ENCODE results near the gene IRS1.

Gene IRS1

GRCh38 chr2:226690461-226691024, 109.1 kb downstream of the IRS1 start:
- Histone ChIP-seq H3K27me3 (ENCODE audit: insufficient read depth, low read length, poor library complexity) (no peaks in the 10 kb centered on the region), H3K9ac (ENCODE audit: low read depth, low read length) (no peak overlapping the region), H3K4me3 (ENCODE audit: low read depth in 1 of 2, low read length in 2 of 2) (no peak overlapping the region), H3K9me3 (ENCODE audit: insufficient read depth, low read length, severe bottlenecking) (no peaks in the 10 kb centered on the region), H3K4me2 (ENCODE audit: insufficient read depth, low read length) (no peak overlapping the region), H2AFZ (ENCODE audit: low read depth, low read length) (no peak overlapping the region), H4K20me1 (ENCODE audit: insufficient read depth, low read length) (no peaks in the 10 kb centered on the region), H3K79me2 (ENCODE audit: insufficient read depth, low read length) (no peaks in the 10 kb centered on the region), H3K4me1 (ENCODE audit: insufficient read depth, low read length) (peaks cover 14% of the 10 kb centered on the region), H3K36me3 (ENCODE audit: insufficient read depth, low read length) (no peaks in the 10 kb centered on the region), H3K27ac (ENCODE audit: low read length) (no peak overlapping the region)
- no peak for ATAC-seq (ENCODE audit: insufficient read depth, low read depth)
- no peak for DNase-seq
- no peak for TF ChIP-seq EZH2 (IDR thresholded peaks at IDR 0.05; ENCODE audit: borderline replicate concordance, low read depth, low read length, severe bottlenecking)
- TF ChIP-seq CTCF (IDR thresholded peaks at IDR 0.05; ENCODE audit: borderline replicate concordance, extremely low read depth, low read length, poor library complexity, severe bottlenecking) = no peak

- ATAC-seq (ENCODE audit: insufficient read depth, low read depth) (no peak), DNase-seq (no peak)
- Histone ChIP-seq H3K9me3 (ENCODE audit: insufficient read depth, low read length, severe bottlenecking) (no peaks in the 10 kb centered on the region), H4K20me1 (ENCODE audit: insufficient read depth, low read length) (no peaks in the 10 kb centered on the region), H3K27me3 (ENCODE audit: insufficient read depth, low read length, poor library complexity) (no peaks in the 10 kb centered on the region), H3K4me3 (ENCODE audit: low read depth in 1 of 2, low read length in 2 of 2) (no peak overlapping the region), H3K4me1 (ENCODE audit: insufficient read depth, low read length) (peaks cover 20% of the 10 kb centered on the region), H3K4me2 (ENCODE audit: insufficient read depth, low read length) (no peak overlapping the region), H3K79me2 (ENCODE audit: insufficient read depth, low read length) (no peaks in the 10 kb centered on the region), H3K9ac (ENCODE audit: low read depth, low read length) (no peak overlapping the region), H2AFZ (ENCODE audit: low read depth, low read length) (no peak overlapping the region), H3K27ac (ENCODE audit: low read length) (no peak overlapping the region), H3K36me3 (ENCODE audit: insufficient read depth, low read length) (no peaks in the 10 kb centered on the region)
- TF ChIP-seq EZH2 (IDR thresholded peaks at IDR 0.05; ENCODE audit: borderline replicate concordance, low read depth, low read length, severe bottlenecking) = no peak
- no peak for TF ChIP-seq CTCF (IDR thresholded peaks at IDR 0.05; ENCODE audit: borderline replicate concordance, extremely low read depth, low read length, poor library complexity, severe bottlenecking)
These were observed 111.9 kb downstream of the IRS1 start for GRCh38 chr2:226687641-226688253.

GRCh38 chr2:226684563-226684959, 115.1 kb downstream of the IRS1 start:
- no peaks in the 10 kb centered on the region for H3K36me3 ChIP-seq (ENCODE audit: insufficient read depth, low read length)
- H2AFZ ChIP-seq (ENCODE audit: low read depth, low read length) = no peak overlapping the region
- no peak overlapping the region for H3K9ac ChIP-seq (ENCODE audit: low read depth, low read length)
- TF ChIP-seq EZH2 (IDR thresholded peaks at IDR 0.05; ENCODE audit: borderline replicate concordance, low read depth, low read length, severe bottlenecking) (no peak), CTCF (IDR thresholded peaks at IDR 0.05; ENCODE audit: borderline replicate concordance, extremely low read depth, low read length, poor library complexity, severe bottlenecking) (no peak)
- H3K27me3 ChIP-seq (ENCODE audit: insufficient read depth, low read length, poor library complexity) = no peaks in the 10 kb centered on the region
- no peak for ATAC-seq (ENCODE audit: insufficient read depth, low read depth)
- no peaks in the 10 kb centered on the region for H3K9me3 ChIP-seq (ENCODE audit: insufficient read depth, low read length, severe bottlenecking)
- DNase-seq = no peak
- H4K20me1 ChIP-seq (ENCODE audit: insufficient read depth, low read length) = no peaks in the 10 kb centered on the region
- H3K4me2 ChIP-seq (ENCODE audit: insufficient read depth, low read length) = no peak overlapping the region
- H3K4me3 ChIP-seq (ENCODE audit: low read depth in 1 of 2, low read length in 2 of 2) = no peak overlapping the region
- no peak overlapping the region for H3K27ac ChIP-seq (ENCODE audit: low read length)
- H3K79me2 ChIP-seq (ENCODE audit: insufficient read depth, low read length) = no peaks in the 10 kb centered on the region
- peaks cover 6% of the 10 kb centered on the region; the same call in 1 of the 2 replicates for H3K4me1 ChIP-seq (ENCODE audit: insufficient read depth, low read length)
